ENCODE data around the gene DAB1. TPM values are rescaled to one million over a fixed set of nuclear protein-coding genes. Genes with fewer than 3 reads are reported as not detected.

Gene DAB1
- total RNA-seq, 2 donors from 2014 or later: not detected

GRCh38 chr1:57329001-57329527, 94.8 kb downstream of the DAB1 start:
- H3K9me3 ChIP-seq: no peaks in the 10 kb centered on the region
- DNase-seq (ENCODE audit: low spot score): no peak
- ATAC-seq (ENCODE audit: insufficient number of reproducible peaks, low FRiP score, low read depth): no peak

GRCh38 chr1:57327946-57328345, 95.9 kb downstream of the DAB1 start:
- H3K27ac ChIP-seq: no peak overlapping the region
- H3K4me3 ChIP-seq: no peak overlapping the region
- no peaks in the 10 kb centered on the region for H3K36me3 ChIP-seq
- no peaks in the 10 kb centered on the region for H3K4me1 ChIP-seq (ENCODE audit: control insufficient read depth in 1 of 2, low read depth in 2 of 2)
- TF ChIP-seq, protein P1, sequence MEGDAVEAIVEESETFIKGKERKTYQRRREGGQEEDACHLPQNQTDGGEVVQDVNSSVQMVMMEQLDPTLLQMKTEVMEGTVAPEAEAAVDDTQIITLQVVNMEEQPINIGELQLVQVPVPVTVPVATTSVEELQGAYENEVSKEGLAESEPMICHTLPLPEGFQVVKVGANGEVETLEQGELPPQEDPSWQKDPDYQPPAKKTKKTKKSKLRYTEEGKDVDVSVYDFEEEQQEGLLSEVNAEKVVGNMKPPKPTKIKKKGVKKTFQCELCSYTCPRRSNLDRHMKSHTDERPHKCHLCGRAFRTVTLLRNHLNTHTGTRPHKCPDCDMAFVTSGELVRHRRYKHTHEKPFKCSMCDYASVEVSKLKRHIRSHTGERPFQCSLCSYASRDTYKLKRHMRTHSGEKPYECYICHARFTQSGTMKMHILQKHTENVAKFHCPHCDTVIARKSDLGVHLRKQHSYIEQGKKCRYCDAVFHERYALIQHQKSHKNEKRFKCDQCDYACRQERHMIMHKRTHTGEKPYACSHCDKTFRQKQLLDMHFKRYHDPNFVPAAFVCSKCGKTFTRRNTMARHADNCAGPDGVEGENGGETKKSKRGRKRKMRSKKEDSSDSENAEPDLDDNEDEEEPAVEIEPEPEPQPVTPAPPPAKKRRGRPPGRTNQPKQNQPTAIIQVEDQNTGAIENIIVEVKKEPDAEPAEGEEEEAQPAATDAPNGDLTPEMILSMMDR (IDR thresholded peaks at IDR 0.05): no peak
- DNase-seq (ENCODE audit: low spot score) (no peak), ATAC-seq (ENCODE audit: insufficient number of reproducible peaks, low FRiP score, low read depth) (no peak)
- no peaks in the 10 kb centered on the region for H3K27me3 ChIP-seq (replicated peaks; ENCODE audit: insufficient read depth)
- H3K9me3 ChIP-seq: no peaks in the 10 kb centered on the region

More at GRCh38 chr1:57329001-57329527, 94.8 kb downstream of the DAB1 start:
- TF ChIP-seq, protein P1 (IDR thresholded peaks at IDR 0.05): no peak
- Histone ChIP-seq H3K27me3 (replicated peaks; ENCODE audit: insufficient read depth) (no peaks in the 10 kb centered on the region), H3K36me3 (no peaks in the 10 kb centered on the region), H3K4me3 (no peak overlapping the region), H3K27ac (no peak overlapping the region), H3K4me1 (ENCODE audit: control insufficient read depth in 1 of 2, low read depth in 2 of 2) (no peaks in the 10 kb centered on the region)

- TF ChIP-seq, protein P1 (IDR thresholded peaks at IDR 0.05): no peak
- H3K36me3 ChIP-seq: no peaks in the 10 kb centered on the region
- no peaks in the 10 kb centered on the region for H3K4me1 ChIP-seq (ENCODE audit: control insufficient read depth in 1 of 2, low read depth in 2 of 2)
- H3K9me3 ChIP-seq: no peaks in the 10 kb centered on the region
- no peaks in the 10 kb centered on the region for H3K27me3 ChIP-seq (replicated peaks; ENCODE audit: insufficient read depth)
- H3K4me3 ChIP-seq: no peak overlapping the region
- ATAC-seq (ENCODE audit: insufficient number of reproducible peaks, low FRiP score, low read depth): no peak
- no peak for DNase-seq (ENCODE audit: low spot score)
- H3K27ac ChIP-seq: no peak overlapping the region
These were observed 96.5 kb downstream of the DAB1 start for GRCh38 chr1:57327336-57327735.

DNA sequence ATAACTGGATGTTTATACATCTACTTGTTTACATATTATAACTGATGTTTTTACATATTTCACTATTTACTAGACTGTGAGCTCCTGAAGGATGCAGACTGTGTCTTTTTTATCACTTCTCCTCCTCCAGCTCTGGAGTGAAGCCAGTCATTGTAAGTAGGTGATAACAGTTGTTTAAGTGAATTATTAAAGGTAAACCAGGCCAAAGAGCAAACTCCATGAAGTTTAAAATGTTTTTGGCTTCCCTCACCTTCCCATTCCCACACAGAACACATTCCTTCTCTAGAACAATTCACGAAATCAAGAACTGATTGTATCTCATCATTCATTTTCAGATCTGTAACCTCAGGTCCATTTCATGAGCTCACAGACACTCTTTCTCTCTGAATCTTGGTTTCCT, 98.3 kb downstream of the DAB1 start:
- TF ChIP-seq, protein P1 (IDR thresholded peaks at IDR 0.05): no peak
- Histone ChIP-seq H3K36me3 (no peaks in the 10 kb centered on the region), H3K4me3 (no peak overlapping the region), H3K27me3 (replicated peaks; ENCODE audit: insufficient read depth) (no peaks in the 10 kb centered on the region), H3K27ac (no peak overlapping the region), H3K9me3 (no peaks in the 10 kb centered on the region), H3K4me1 (ENCODE audit: control insufficient read depth in 1 of 2, low read depth in 2 of 2) (no peaks in the 10 kb centered on the region)
- ATAC-seq (ENCODE audit: insufficient number of reproducible peaks, low FRiP score, low read depth) (no peak), DNase-seq (ENCODE audit: low spot score) (no peak)

DNA sequence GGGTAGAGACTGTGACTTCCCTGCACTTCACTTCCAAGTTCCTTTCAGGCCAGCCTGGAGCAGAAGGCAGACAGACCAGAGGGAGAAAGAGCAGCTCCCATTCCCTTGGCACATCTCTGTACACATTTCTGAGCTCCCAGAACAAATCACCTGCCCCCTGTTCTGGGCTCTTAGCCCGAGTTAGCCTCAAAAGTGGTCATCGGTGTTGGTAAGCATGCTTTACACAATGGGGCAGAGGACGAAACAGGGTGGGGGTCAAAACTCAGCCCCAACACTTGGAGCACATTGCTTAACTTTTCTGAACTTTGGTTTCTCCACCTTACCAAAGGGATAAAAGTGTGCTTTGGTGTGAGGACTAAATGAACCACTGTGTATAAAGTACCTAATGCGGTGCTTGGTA, 98.7 kb downstream of the DAB1 start:
- Histone ChIP-seq H3K27ac (no peak overlapping the region), H3K4me1 (ENCODE audit: control insufficient read depth in 1 of 2, low read depth in 2 of 2) (no peaks in the 10 kb centered on the region), H3K4me3 (no peak overlapping the region), H3K36me3 (no peaks in the 10 kb centered on the region), H3K9me3 (no peaks in the 10 kb centered on the region), H3K27me3 (replicated peaks; ENCODE audit: insufficient read depth) (no peaks in the 10 kb centered on the region)
- TF ChIP-seq, protein P1 (IDR thresholded peaks at IDR 0.05): no peak
- DNase-seq (ENCODE audit: low spot score): no peak
- ATAC-seq (ENCODE audit: insufficient number of reproducible peaks, low FRiP score, low read depth): no peak
